WTC11 (cell line): ENCODE measurements around the gene UGT1A1. TPM values are rescaled to one million over a fixed set of nuclear protein-coding genes. Genes with fewer than 3 reads are reported as not detected.

Source experiments
- ATAC-seq: fragments of 200-7000 bp; cut with Tn5 transposase; 2 replicates; pipeline ENCODE4 v1.10.0; 2021; ENCODE audit warnings: mild to moderate bottlenecking, moderate library complexity
- CTCF ChIA-PET: fragments of 300-600 bp; sonication (Branson Sonifier 250); formaldehyde crosslinking; loops from one replicate; lab custom pipeline; 2021; ENCODE audit warnings: antibody characterized with exemption; lab: Charles Lee
- POLR2A ChIA-PET: fragments of 350-600 bp; sonication (Branson Sonifier 250); formaldehyde crosslinking; loops from one replicate; lab custom pipeline; 2021; ENCODE audit warnings: antibody characterized with exemption; lab: Charles Lee
- DNase-seq: peaks from one replicate; pipeline ENCODE4 v3.0.0; 2021; ENCODE audit warnings: low spot score
- H3K27ac Mint-ChIP-seq: 2 replicates; pipeline ENCODE4 v1.8.0; 2021; ENCODE audit warnings: mixed read lengths
- H3K27me3 Mint-ChIP-seq: 2 replicates; pipeline ENCODE4 v1.8.0; 2021; ENCODE audit warnings: low read depth, mild to moderate bottlenecking, moderate library complexity, mixed read lengths
- H3K36me3 Mint-ChIP-seq: 2 replicates; pipeline ENCODE4 v1.8.0; 2021; ENCODE audit warnings: mixed read lengths
- H3K4me1 Mint-ChIP-seq: 2 replicates; pipeline ENCODE4 v1.8.0; 2022; ENCODE audit warnings: mixed read lengths
- H3K4me3 Mint-ChIP-seq: 2 replicates; pipeline ENCODE4 v1.8.0; 2021; ENCODE audit warnings: mild to moderate bottlenecking, moderate library complexity, mixed read lengths
- H3K9me3 Mint-ChIP-seq: 2 replicates; pipeline ENCODE4 v1.8.0; 2021; ENCODE audit warnings: mixed read lengths
- AR ChIP-seq: fragments of 250-450 bp; sonication (Bioruptor Pico); IDR thresholded peaks from 2 replicates; pipeline ENCODE4 v1.9.0; 2021; ENCODE audit warnings: mild to moderate bottlenecking
- E2F5 ChIP-seq: sonication (generic); formaldehyde crosslinking; IDR thresholded peaks from 2 replicates; pipeline ENCODE4 v1.8.1; 2022; ENCODE audit warnings: mild to moderate bottlenecking, moderate library complexity, missing genetic modification reagents
- ERG ChIP-seq: fragments of 250-450 bp; sonication (Bioruptor Pico); IDR thresholded peaks from 2 replicates; pipeline ENCODE4 v1.8.0; 2021; ENCODE audit warnings: mild to moderate bottlenecking
- HMGXB4 ChIP-seq: sonication (generic); formaldehyde crosslinking; IDR thresholded peaks from 2 replicates; pipeline ENCODE4 v1.8.1; 2023; ENCODE audit warnings: mild to moderate bottlenecking, moderate library complexity, missing genetic modification reagents
- IRF2 ChIP-seq: sonication (generic); formaldehyde crosslinking; IDR thresholded peaks from 2 replicates; pipeline ENCODE4 v1.8.0; 2022; ENCODE audit warnings: low read depth, missing genetic modification reagents, borderline replicate concordance
- JAZF1 ChIP-seq: fragments of 250-450 bp; sonication (Bioruptor Pico); IDR thresholded peaks from 2 replicates; pipeline ENCODE4 v1.9.0; 2021; ENCODE audit warnings: moderate library complexity, mild to moderate bottlenecking, inconsistent platforms
- KAT7 ChIP-seq: sonication (generic); formaldehyde crosslinking; IDR thresholded peaks from 2 replicates; pipeline ENCODE4 v1.8.1; 2023; ENCODE audit warnings: missing genetic modification reagents, mild to moderate bottlenecking, borderline replicate concordance
- MYBL2 ChIP-seq: sonication (generic); formaldehyde crosslinking; IDR thresholded peaks from 2 replicates; pipeline ENCODE4 v1.8.1; 2023; ENCODE audit warnings: mild to moderate bottlenecking, moderate library complexity, missing genetic modification reagents
- NR2C2 ChIP-seq: sonication (generic); formaldehyde crosslinking; IDR thresholded peaks from 2 replicates; pipeline ENCODE4 v1.8.0; 2022; ENCODE audit warnings: mild to moderate bottlenecking, missing genetic modification reagents
- NR3C1 ChIP-seq: sonication (generic); formaldehyde crosslinking; conservative IDR thresholded peaks from 2 replicates; pipeline ENCODE4 v1.8.1; 2023; ENCODE audit warnings: low read depth, mild to moderate bottlenecking, missing genetic modification reagents
- PREB ChIP-seq: sonication (generic); formaldehyde crosslinking; IDR thresholded peaks from 2 replicates; pipeline ENCODE4 v1.8.1; 2022; ENCODE audit warnings: mild to moderate bottlenecking, missing genetic modification reagents, moderate library complexity, borderline replicate concordance
- TCF7 ChIP-seq: sonication (generic); formaldehyde crosslinking; IDR thresholded peaks from 2 replicates; pipeline ENCODE4 v1.8.0; 2022; ENCODE audit warnings: mild to moderate bottlenecking, low read depth, missing genetic modification reagents, moderate library complexity
- ZBTB21 ChIP-seq: sonication (generic); formaldehyde crosslinking; IDR thresholded peaks from 2 replicates; pipeline ENCODE4 v1.8.1; 2023; ENCODE audit warnings: mild to moderate bottlenecking, missing genetic modification reagents, borderline replicate concordance
- ZNF219 ChIP-seq: sonication (generic); formaldehyde crosslinking; IDR thresholded peaks from 2 replicates; pipeline ENCODE4 v1.8.0; 2023; ENCODE audit warnings: missing genetic modification reagents, mild to moderate bottlenecking, borderline replicate concordance
- ZNF512 ChIP-seq: sonication (generic); formaldehyde crosslinking; IDR thresholded peaks from 2 replicates; pipeline ENCODE4 v1.8.1; 2022; ENCODE audit warnings: missing genetic modification reagents, borderline replicate concordance
- ZNF532 ChIP-seq: fragments of 250-450 bp; sonication (Bioruptor Pico); IDR thresholded peaks from 2 replicates; pipeline ENCODE4 v1.9.0; 2021; ENCODE audit warnings: mild to moderate bottlenecking, borderline replicate concordance
- total RNA-seq: library from RNA; stranded (reverse); gene quantifications from 3 replicates; pipeline ENCODE4 v1.2.3, GENCODE V29; 2021

UGT1A1 gene
- total RNA-seq, 1 experiment from 2014 or later: not detected

- ATAC-seq: no peak
- H3K27ac Mint-ChIP-seq: no peak overlapping the region
- POLR2A ChIA-PET: no interaction called here
- H3K4me1 Mint-ChIP-seq: no peaks in the 10 kb centered on the region
- no peaks in the 10 kb centered on the region for H3K36me3 Mint-ChIP-seq
- peaks cover 2% of the 10 kb centered on the region; the same call in 1 of the 2 replicates for H3K27me3 Mint-ChIP-seq
- TF ChIP-seq MYBL2 (CRISPR knock-in tag) (no peak), ZNF219 (no peak), KAT7 (no peak)
- TF ChIP-seq, all 79 proteins: peak for 0
- DNase-seq: no peak
- no peak overlapping the region for H3K4me3 Mint-ChIP-seq
- CTCF ChIA-PET: interaction anchor here (0.9 kb wide), 1 partner anchor 310 kb away, joined by 3 read pairs; no protein-coding TSS in a partner anchor
- H3K9me3 Mint-ChIP-seq: peaks cover 12% of the 10 kb centered on the region
Observed at GRCh38 chr2:233758849-233759248, 1.2 kb upstream of the UGT1A1 start.

GRCh38 chr2:233761040-233761769, 1.1 kb downstream of the UGT1A1 start:
- no peak for DNase-seq
- Mint-ChIP-seq H3K4me1 (no peaks in the 10 kb centered on the region), H3K4me3 (no peak overlapping the region), H3K27me3 (peaks cover 7% of the 10 kb centered on the region; the same call in 1 of the 2 replicates), H3K27ac (no peak overlapping the region)
- POLR2A ChIA-PET: no interaction called here
- no peak for ATAC-seq
- TF ChIP-seq PREB (no peak), ZBTB21 (no peak), AR (no peak), TCF7 (CRISPR knock-in tag) (no peak), ERG (CRISPR knock-in tag) (no peak), HMGXB4 (CRISPR knock-in tag) (no peak), IRF2 (CRISPR knock-in tag) (no peak), E2F5 (CRISPR knock-in tag) (no peak), NR2C2 (CRISPR knock-in tag) (no peak), ZNF512 (no peak), ZNF532 (no peak), JAZF1 (no peak), NR3C1 (CRISPR knock-in tag) (no peak)
- TF ChIP-seq, all 79 proteins: peak for 0
- H3K36me3 Mint-ChIP-seq: no peaks in the 10 kb centered on the region
- CTCF ChIA-PET: no interaction called here
- H3K9me3 Mint-ChIP-seq: peaks cover 17% of the 10 kb centered on the region
